Tibial nerve (tissue), 4 donors: ENCODE data around the gene CHSY1.
A peak's percentile ranks its signal among the peaks of the same experiment; 100 is the strongest.

Experiments used
- CTCF ChIP-seq, 5 experiments: fragments of 200-600 bp in 3 of 5; fragments of 450-650 bp in 2 of 5; sonication (generic) in 3 of 5; IDR thresholded peaks; one replicate each; pipeline ENCODE4 v1.5.1; 2016 to 2019; ENCODE audit warnings: antibody characterized with exemption in 5 of 5, mild to moderate bottlenecking in 3 of 5, moderate library complexity in 2 of 5
- EP300 ChIP-seq, 2 donors: sonication (generic); formaldehyde crosslinking; IDR thresholded peaks; one replicate each; pipeline ENCODE4 v1.6.1; 2017; ENCODE audit warnings: antibody characterized with exemption in 2 of 2, mild to moderate bottlenecking in 1 of 2
- POLR2A ChIP-seq, 2 donors: fragments of 450-650 bp; IDR thresholded peaks; one replicate each; pipeline ENCODE4 v1.6.1; 2017; ENCODE audit warnings: antibody characterized with exemption in 2 of 2, mild to moderate bottlenecking in 2 of 2, moderate library complexity in 2 of 2

GRCh38 chr15:101264911-101265641 is 13.2 kb upstream of the CHSY1 start:
- TF ChIP-seq CTCF (IDR thresholded peaks at IDR 0.05) (no peak), POLR2A (IDR thresholded peaks at IDR 0.05) (no peak), EP300 (IDR thresholded peaks at IDR 0.05) (peak in 1 of 2 donors; percentile 57)
